HepG2 (cell line): ENCODE data around the gene SLC16A13.

Experiments used
- CBX5 ChIP-seq: sonication (generic); formaldehyde crosslinking; IDR thresholded peaks from 2 replicates; pipeline ENCODE4 v1.4.0; 2020; ENCODE audit warnings: missing genetic modification reagents, borderline replicate concordance
- CTCF ChIP-seq: sonication (generic); formaldehyde crosslinking; IDR thresholded peaks from 2 replicates; pipeline ENCODE4 v1.5.0; 2020; ENCODE audit warnings: mild to moderate bottlenecking, missing genetic modification reagents, moderate library complexity
- GMEB1 ChIP-seq: sonication (generic); formaldehyde crosslinking; IDR thresholded peaks from 2 replicates; pipeline ENCODE4 v1.5.1; 2020; ENCODE audit warnings: missing genetic modification reagents, mild to moderate bottlenecking, borderline replicate concordance
- MEIS1 ChIP-seq: sonication (generic); formaldehyde crosslinking; IDR thresholded peaks from 2 replicates; pipeline ENCODE4 v1.9.0; 2021; ENCODE audit warnings: mild to moderate bottlenecking, missing genetic modification reagents, moderate library complexity, borderline replicate concordance
- PCBP1 ChIP-seq: fragments of 200-400 bp; formaldehyde crosslinking; IDR thresholded peaks from 2 replicates; pipeline ENCODE4 v1.6.1; 2017; ENCODE audit warnings: mild to moderate bottlenecking, low read depth, low read length, borderline replicate concordance

GRCh38 chr17:7038025-7038862 lies 2.4 kb downstream of the SLC16A13 start:
- TF ChIP-seq MEIS1 (CRISPR knock-in tag) = no peak
- TF ChIP-seq CBX5 (CRISPR knock-in tag) = no peak
- no peak for TF ChIP-seq PCBP1
- TF ChIP-seq CTCF = peak; percentile 56
- TF ChIP-seq GMEB1 (CRISPR knock-in tag) = no peak
